Measurements from ENCODE around the gene LNPEP. TPM values are rescaled to one million over a fixed set of nuclear protein-coding genes. Genes with fewer than 3 reads are reported as not detected.

The LNPEP gene
- total and polyA plus RNA-seq, 2 of the 13 experiments (the other 11 are each of a cell fraction or from before 2014, with no cell fraction given) = 8.0 to 16.9 TPM

GRCh38 chr5:96934708-96935558, 947 bp upstream of the LNPEP start (continued):
- TF ChIP-seq ZNF513 (CRISPR knock-in tag; conservative IDR thresholded peaks at IDR 0.05) (no peak), ZNF121 (CRISPR knock-in tag; IDR thresholded peaks at IDR 0.05) (peak; percentile 89), ZUFSP (CRISPR knock-in tag; IDR thresholded peaks at IDR 0.05; ENCODE audit: borderline replicate concordance) (no peak; the same call in 1 of the 2 replicates), MXD1 (CRISPR knock-in tag; IDR thresholded peaks at IDR 0.05) (peak; percentile 56; the same call in 1 of the 2 replicates), CHD4 (IDR thresholded peaks at IDR 0.05; ENCODE audit: borderline replicate concordance, low read length) (no peak), NFKB2 (CRISPR knock-in tag; IDR thresholded peaks at IDR 0.05; ENCODE audit: borderline replicate concordance) (no peak; the same call in 1 of the 2 replicates), REXO4 (CRISPR knock-in tag; IDR thresholded peaks at IDR 0.05; ENCODE audit: borderline replicate concordance) (no peak), ZNF563 (CRISPR knock-in tag; IDR thresholded peaks at IDR 0.05) (peak; percentile 88), MIXL1 (CRISPR knock-in tag; IDR thresholded peaks at IDR 0.05) (0 out of 2 replicates have a peak, but pooled peaks have one; percentile 35), ZNF414 (CRISPR knock-in tag; IDR thresholded peaks at IDR 0.05) (peak; percentile 32; the same call in 1 of the 2 replicates), ZKSCAN1 (IDR thresholded peaks at IDR 0.05; ENCODE audit: low read length) (no peak), ZNF18 (CRISPR knock-in tag; IDR thresholded peaks at IDR 0.05; ENCODE audit: insufficient replicate concordance) (peak; percentile 17), STAG1 (CRISPR knock-in tag; IDR thresholded peaks at IDR 0.05) (no peak), ZNF501 (CRISPR knock-in tag; IDR thresholded peaks at IDR 0.05) (peak; percentile 1; the same call in 1 of the 2 replicates), TOPORS (CRISPR knock-in tag; IDR thresholded peaks at IDR 0.05) (peak; percentile 67; the same call in 1 of the 2 replicates), ARHGAP35 (CRISPR knock-in tag; IDR thresholded peaks at IDR 0.05; ENCODE audit: borderline replicate concordance) (0 out of 2 replicates have a peak, but pooled peaks have one; percentile 51), HNF1A (IDR thresholded peaks at IDR 0.05; ENCODE audit: low read depth) (no peak), HNF1A (CRISPR knock-in tag; IDR thresholded peaks at IDR 0.05; ENCODE audit: borderline replicate concordance) (no peak; the same call in 1 of the 2 replicates)

Measured in HepG2 (cell line).